GM18526 (cell line): ENCODE measurements around the gene PYHIN1.

Source experiments
- POLR2A ChIP-seq: IDR thresholded peaks from 3 replicates; pipeline ENCODE4 v1.6.1; 2011; ENCODE audit not compliant: insufficient read length; ENCODE audit errors: extremely low read depth

The PYHIN1 gene

GRCh38 chr1:159008744-159009188 lies 77.4 kb downstream of the PYHIN1 start:
- TF ChIP-seq POLR2A: peak; percentile 62

- TF ChIP-seq POLR2A: no peak
Observed at GRCh38 chr1:159009287-159009686, 77.9 kb downstream of the PYHIN1 start.

GRCh38 chr1:159009704-159010361 lies 78.5 kb downstream of the PYHIN1 start, which contains the start of gene IFI16:
IFI16 (plus strand) TSS chr1:159009907; CDS start chr1:159014681, 4,774 bp downstream.
- TF ChIP-seq POLR2A: peak; percentile 54

GRCh38 chr1:159010391-159010790 lies 79.0 kb downstream of the PYHIN1 start:
- no peak for TF ChIP-seq POLR2A

- no peak for TF ChIP-seq POLR2A
Observed at GRCh38 chr1:159011751-159012150, 80.4 kb downstream of the PYHIN1 start.

DNA sequence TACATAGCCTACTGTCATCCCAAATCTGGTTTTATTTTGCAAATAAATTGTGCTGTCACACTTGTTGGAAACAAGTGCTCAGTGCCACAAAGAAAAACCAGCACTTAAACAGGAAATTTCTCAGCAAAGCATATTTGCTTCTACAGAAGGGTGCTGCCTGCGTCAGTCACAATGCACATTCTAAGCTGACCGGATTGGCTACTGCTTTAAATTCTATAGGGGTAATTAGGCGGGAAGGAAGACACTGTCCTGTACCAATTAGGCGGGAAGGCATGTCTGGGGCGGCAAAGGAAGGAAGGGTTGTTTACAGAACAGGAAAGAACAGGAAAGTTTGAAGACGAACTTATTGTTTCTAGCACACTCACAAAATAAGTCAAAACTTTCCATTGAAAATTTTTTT lies 81.1 kb downstream of the PYHIN1 start:
- TF ChIP-seq POLR2A: peak; percentile 35

DNA sequence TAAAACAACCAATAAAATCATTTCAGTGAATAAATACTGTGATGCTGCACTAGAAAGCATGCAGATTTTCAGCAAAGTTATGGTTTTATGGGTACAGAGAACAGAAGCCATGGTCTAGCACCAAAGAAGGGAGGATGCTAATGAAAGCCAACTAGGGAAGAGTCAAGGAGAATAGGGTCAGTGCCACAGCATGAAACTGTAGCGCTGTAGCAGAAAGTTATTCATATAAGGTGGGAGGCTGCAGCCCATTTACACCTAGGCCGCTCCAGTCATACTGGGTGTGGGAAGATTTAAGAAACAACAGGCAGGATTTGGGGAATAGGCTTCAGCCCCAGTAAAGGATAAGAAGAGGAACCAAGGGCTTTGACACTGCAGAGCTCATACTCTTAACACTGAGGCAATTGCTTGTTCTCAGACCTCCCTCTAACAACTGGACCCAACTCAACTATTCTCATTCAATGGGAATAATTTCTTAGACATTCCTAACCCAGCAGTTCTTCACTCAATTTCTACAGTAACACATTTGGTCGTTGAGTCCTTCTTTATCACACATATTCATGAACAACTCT lies 82.7 kb downstream of the PYHIN1 start:
- TF ChIP-seq POLR2A: no peak

- no peak for TF ChIP-seq POLR2A
Observed at GRCh38 chr1:159014851-159015250, 83.5 kb downstream of the PYHIN1 start.

DNA sequence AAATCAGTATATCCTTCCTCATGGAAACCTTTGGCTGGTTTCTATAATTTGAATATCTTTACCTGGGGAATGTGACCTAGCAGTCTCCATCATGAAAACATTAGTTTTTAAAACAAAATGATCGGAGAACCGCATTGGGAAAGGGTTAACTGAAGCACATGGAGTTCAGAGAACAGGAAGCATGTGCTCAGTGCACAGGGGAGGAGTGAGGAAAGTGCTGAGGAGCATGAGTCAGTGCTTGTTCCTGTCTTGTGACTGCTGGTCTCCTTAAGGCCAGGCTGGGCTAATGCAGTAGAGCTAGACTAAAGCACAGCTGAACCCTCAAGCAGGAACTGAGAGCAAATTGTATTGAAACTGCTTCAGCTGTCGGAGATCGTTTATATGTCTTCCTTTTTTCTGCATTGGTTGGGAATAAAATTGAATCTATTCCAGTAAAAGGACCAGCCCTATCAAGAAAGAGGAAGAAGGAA lies 84.1 kb downstream of the PYHIN1 start:
- TF ChIP-seq POLR2A: peak; percentile 18

GRCh38 chr1:159023723-159024122 lies 92.4 kb downstream of the PYHIN1 start:
- TF ChIP-seq POLR2A: no peak

DNA sequence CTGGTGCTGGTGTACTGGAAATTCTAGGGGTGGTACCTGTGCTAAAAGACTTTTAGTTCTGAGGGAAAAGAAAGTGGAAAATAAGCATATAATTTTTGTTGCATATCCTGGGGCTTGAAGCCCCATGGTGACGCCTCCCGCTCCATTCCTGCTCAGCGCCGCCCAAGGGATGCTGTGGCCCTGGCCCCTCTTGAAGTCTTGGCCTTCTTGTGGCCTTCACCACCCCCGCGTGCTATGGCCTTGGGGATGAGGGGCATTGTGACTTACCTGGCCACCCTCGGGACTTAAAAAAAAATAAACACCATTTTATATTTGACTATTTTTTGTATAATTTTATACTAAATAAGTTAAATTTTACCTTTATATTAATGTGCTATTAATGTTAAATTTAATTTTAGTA lies 93.7 kb downstream of the PYHIN1 start:
- no peak for TF ChIP-seq POLR2A
